HCT116 (cell line): ENCODE results near the gene LPA.
"Not testable (repeated sequence)": the region's sequence is repeated elsewhere in the genome, so short reads cannot be mapped to it uniquely, and the experiment has no call there.

Experiments
- EZH2phosphoT487 ChIP-seq: fragments of 200-600 bp; IDR thresholded peaks from 2 replicates; pipeline ENCODE4 v1.6.1; 2018; ENCODE audit warnings: antibody characterized with exemption, borderline replicate concordance
- FOSL1 ChIP-seq: IDR thresholded peaks from 2 replicates; pipeline ENCODE4 v1.6.1; 2012; ENCODE audit warnings: low read depth
- MAX ChIP-seq: IDR thresholded peaks from 2 replicates; pipeline ENCODE4 v1.6.1; 2012
- POLR2A ChIP-seq: IDR thresholded peaks from 2 replicates; pipeline ENCODE4 v1.7.0; 2011; ENCODE audit warnings: borderline replicate concordance; ENCODE audit not compliant: insufficient read depth, insufficient read length; ENCODE audit errors: extremely low read depth
- POLR2AphosphoS5 ChIP-seq: IDR thresholded peaks from 2 replicates; pipeline ENCODE4 v1.6.1; 2011; ENCODE audit warnings: mild to moderate bottlenecking, low read depth, low read length, moderate library complexity
- RAD21 ChIP-seq: IDR thresholded peaks from 2 replicates; pipeline ENCODE4 v1.6.1; 2012; ENCODE audit warnings: low read depth, mild to moderate bottlenecking
- SRF ChIP-seq: IDR thresholded peaks from 2 replicates; pipeline ENCODE4 v1.6.1; 2012; ENCODE audit warnings: low read depth
- TF ChIP-seq, protein P1 (sequence below), 3 experiments: fragments of 200-600 bp in 1 of 3; sonication (generic) in 1 of 3; IDR thresholded peaks in 2 of 3; conservative IDR thresholded peaks in 1 of 3; 2 replicates each; pipeline ENCODE4 v1.5.1; 2012 to 2017; ENCODE audit warnings: low read depth in 2 of 3, low read length in 2 of 3, antibody characterized with exemption in 1 of 3, borderline replicate concordance in 1 of 3, control low read depth in 1 of 3, mild to moderate bottlenecking in 1 of 3, mixed read lengths in 1 of 3, mixed run types in 1 of 3, moderate library complexity in 1 of 3; ENCODE audit not compliant: insufficient read depth in 1 of 3

- TF ChIP-seq POLR2AphosphoS5, EZH2phosphoT487, FOSL1, SRF, POLR2A, RAD21, MAX: not testable (repeated sequence)
- TF ChIP-seq, protein P1, sequence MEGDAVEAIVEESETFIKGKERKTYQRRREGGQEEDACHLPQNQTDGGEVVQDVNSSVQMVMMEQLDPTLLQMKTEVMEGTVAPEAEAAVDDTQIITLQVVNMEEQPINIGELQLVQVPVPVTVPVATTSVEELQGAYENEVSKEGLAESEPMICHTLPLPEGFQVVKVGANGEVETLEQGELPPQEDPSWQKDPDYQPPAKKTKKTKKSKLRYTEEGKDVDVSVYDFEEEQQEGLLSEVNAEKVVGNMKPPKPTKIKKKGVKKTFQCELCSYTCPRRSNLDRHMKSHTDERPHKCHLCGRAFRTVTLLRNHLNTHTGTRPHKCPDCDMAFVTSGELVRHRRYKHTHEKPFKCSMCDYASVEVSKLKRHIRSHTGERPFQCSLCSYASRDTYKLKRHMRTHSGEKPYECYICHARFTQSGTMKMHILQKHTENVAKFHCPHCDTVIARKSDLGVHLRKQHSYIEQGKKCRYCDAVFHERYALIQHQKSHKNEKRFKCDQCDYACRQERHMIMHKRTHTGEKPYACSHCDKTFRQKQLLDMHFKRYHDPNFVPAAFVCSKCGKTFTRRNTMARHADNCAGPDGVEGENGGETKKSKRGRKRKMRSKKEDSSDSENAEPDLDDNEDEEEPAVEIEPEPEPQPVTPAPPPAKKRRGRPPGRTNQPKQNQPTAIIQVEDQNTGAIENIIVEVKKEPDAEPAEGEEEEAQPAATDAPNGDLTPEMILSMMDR (IDR thresholded peaks at IDR 0.05 in 2 of 3, conservative IDR thresholded peaks at IDR 0.05 in 1 of 3; ENCODE audit: borderline replicate concordance in 1 of 3, insufficient read depth in 1 of 3, low read depth in 2 of 3, low read length in 2 of 3), result not testable (repeated sequence)
Measured at GRCh38 chr6:160571201-160571600, 92.9 kb downstream of the LPA start.
